CD14-positive monocyte (primary cell): ENCODE measurements around the gene LRTM2. TPM values are rescaled to one million over a fixed set of nuclear protein-coding genes. Genes with fewer than 3 reads are reported as not detected.

ENCODE experiments used
- DNase-seq, 3 donors: peaks; one replicate each; pipeline ENCODE4 v3.0.0-alpha.2; 2011 to 2022
- H2AFZ ChIP-seq: 2 replicates; pipeline ENCODE4 v1.6.0; 2012; ENCODE audit warnings: mild to moderate bottlenecking, low read depth, low read length, inconsistent platforms; ENCODE audit not compliant: insufficient read depth, poor library complexity, severe bottlenecking
- H3K27ac ChIP-seq, 2 donors: 1 replicate in 1 of 2; 2 replicates in 1 of 2; pipeline ENCODE4 v1.5.1; 2012 to 2013; ENCODE audit warnings: low read length in 2 of 2, control low read depth in 1 of 2, inconsistent platforms in 1 of 2, low read depth in 1 of 2, mild to moderate bottlenecking in 1 of 2
- H3K27me3 ChIP-seq, 2 donors: one replicate each; pipeline versions ENCODE4 v1.6.0 to v1.6.1; 2011 to 2013; ENCODE audit warnings: low read length in 2 of 2; ENCODE audit not compliant: control insufficient read depth in 2 of 2, insufficient read depth in 2 of 2
- H3K36me3 ChIP-seq, 2 donors: replicated peaks in 1 of 2; 1 replicate in 1 of 2; 2 replicates in 1 of 2; pipeline versions ENCODE4 v1.5.1 to v1.6.1; 2012 to 2013; ENCODE audit warnings: low read length in 2 of 2, control low read depth in 1 of 2, inconsistent platforms in 1 of 2, mild to moderate bottlenecking in 1 of 2; ENCODE audit not compliant: insufficient read depth in 2 of 2, control insufficient read depth in 1 of 2
- H3K4me1 ChIP-seq, 2 donors: 1 replicate in 1 of 2; 2 replicates in 1 of 2; pipeline versions ENCODE4 v1.5.1 to v1.6.1; 2012 to 2013; ENCODE audit warnings: low read length in 2 of 2, control low read depth in 1 of 2, inconsistent platforms in 1 of 2, mild to moderate bottlenecking in 1 of 2, moderate library complexity in 1 of 2; ENCODE audit not compliant: insufficient read depth in 2 of 2, control insufficient read depth in 1 of 2
- H3K4me2 ChIP-seq: replicated peaks from 2 replicates; pipeline ENCODE3; 2012; ENCODE audit warnings: low read length, moderate library complexity, mild to moderate bottlenecking; ENCODE audit not compliant: poor library complexity, severe bottlenecking; ENCODE audit errors: extremely low read depth
- H3K4me3 ChIP-seq, 3 experiments: fragments of 200-600 bp in 1 of 3; sonication (generic) in 1 of 3; replicated peaks in 1 of 3; 1 replicate in 2 of 3; 2 replicates in 1 of 3; pipeline ENCODE4 v1.5.1; 2011 to 2013; ENCODE audit warnings: low read length in 3 of 3, mild to moderate bottlenecking in 3 of 3, control low read depth in 2 of 3, low read depth in 2 of 3, inconsistent platforms in 1 of 3, moderate library complexity in 1 of 3
- H3K79me2 ChIP-seq: 2 replicates; pipeline ENCODE4 v1.6.0; 2012; ENCODE audit warnings: mild to moderate bottlenecking, control low read depth, inconsistent platforms, low read length, moderate library complexity; ENCODE audit not compliant: insufficient read depth
- H3K9ac ChIP-seq: 2 replicates; pipeline ENCODE4 v1.6.0; 2017; ENCODE audit warnings: low read length, mild to moderate bottlenecking; ENCODE audit not compliant: insufficient read depth, poor library complexity, severe bottlenecking
- H3K9me3 ChIP-seq, 2 donors: replicated peaks in 1 of 2; 1 replicate in 1 of 2; 2 replicates in 1 of 2; pipeline versions ENCODE4 v1.5.1 to v1.6.1; 2012 to 2013; ENCODE audit warnings: low read length in 2 of 2, control low read depth in 1 of 2; ENCODE audit not compliant: control insufficient read depth in 1 of 2, insufficient read depth in 1 of 2
- H4K20me1 ChIP-seq: 2 replicates; pipeline ENCODE4 v1.6.0; 2012; ENCODE audit warnings: mild to moderate bottlenecking, low read length, control low read depth, moderate library complexity; ENCODE audit not compliant: insufficient read depth
- H3K27ac Mint-ChIP-seq, 7 donors: one replicate each; pipeline ENCODE4 v1.8.0; 2020; ENCODE audit warnings: mild to moderate bottlenecking in 7 of 7, mixed read lengths in 7 of 7, moderate library complexity in 6 of 7, inconsistent platforms in 2 of 7
- H3K27me3 Mint-ChIP-seq, 3 donors: one replicate each; pipeline ENCODE4 v1.8.0; 2021 to 2022; ENCODE audit warnings: low read depth in 3 of 3, mild to moderate bottlenecking in 3 of 3, mixed read lengths in 3 of 3, moderate library complexity in 3 of 3, inconsistent platforms in 1 of 3
- H3K36me3 Mint-ChIP-seq, 2 donors: one replicate each; pipeline ENCODE4 v1.8.0; 2020; ENCODE audit warnings: mixed read lengths in 2 of 2, inconsistent platforms in 1 of 2, mild to moderate bottlenecking in 1 of 2
- H3K4me1 Mint-ChIP-seq: one replicate; pipeline ENCODE4 v1.8.0; 2020; ENCODE audit warnings: mild to moderate bottlenecking, mixed read lengths
- H3K4me3 Mint-ChIP-seq, 2 donors: one replicate each; pipeline ENCODE4 v1.8.0; 2020; ENCODE audit warnings: mild to moderate bottlenecking in 2 of 2, mixed read lengths in 2 of 2, moderate library complexity in 1 of 2
- H3K9me3 Mint-ChIP-seq, 7 donors: one replicate each; pipeline ENCODE4 v1.8.0; 2020 to 2022; ENCODE audit warnings: mixed read lengths in 7 of 7, mild to moderate bottlenecking in 6 of 7, moderate library complexity in 6 of 7, inconsistent platforms in 2 of 7
- CTCF ChIP-seq: fragments of 200-600 bp; IDR thresholded peaks from one replicate; pipeline ENCODE4 v1.8.0; 2022; ENCODE audit warnings: antibody characterized with exemption, mild to moderate bottlenecking
- WGBS: methylation state at CpG from one replicate; pipeline ENCODE4 v1.1.5; 2013; ENCODE audit warnings: missing lambda C conversion rate; ENCODE audit not compliant: insufficient coverage; 5-methylcytosine and 5-hydroxymethylcytosine counted together
- intact Hi-C, 2 donors: fragments of 100-400 bp; cut with micrococcal nuclease; formaldehyde crosslinking; loops; one replicate each; pipeline versions ENCODE4 v1.15.0 to v1.15.1; 2023
- polyA plus RNA-seq, 3 donors: library from polyadenylated mRNA; depleted of rRNA in 1 of 3; unstranded in 2 of 3; stranded (reverse) in 1 of 3; fragments of 300-500 nt in 2 of 3; fragments of >200 nt in 1 of 3; fragmentation: Illumina TruSeq in 2 of 3; gene quantifications; 1 replicate in 2 of 3; 2 replicates in 1 of 3; pipeline ENCODE4 v1.2.3, GENCODE V29; 2012 to 2021

Gene LRTM2
- polyA plus RNA-seq, 3 donors = not detected

- H3K27ac ChIP-seq = no peak overlapping the region
- H3K9me3 Mint-ChIP-seq = peaks cover 7 to 30% (median 27%) of the 10 kb centered on the region in 7 donors
- peaks cover 8 to 11% of the 10 kb centered on the region in 2 donors for H3K9me3 ChIP-seq
- H3K36me3 ChIP-seq = no peaks in the 10 kb centered on the region
- peaks cover 2% of the 10 kb centered on the region for H3K4me1 Mint-ChIP-seq
- no peak overlapping the region for H3K9ac ChIP-seq
- no peaks in the 10 kb centered on the region for H3K79me2 ChIP-seq
- no peak overlapping the region for H3K4me2 ChIP-seq
- H3K27me3 Mint-ChIP-seq = peaks cover 14 to 30% (median 25%) of the 10 kb centered on the region in 3 donors
- H4K20me1 ChIP-seq = no peaks in the 10 kb centered on the region
- 62% methylated on average over 16 of the region's 27 CpGs for WGBS
- no peak for DNase-seq
- H3K36me3 Mint-ChIP-seq = no peaks in the 10 kb centered on the region
- peaks cover 0 to 21% of the 10 kb centered on the region in 2 donors for H3K27me3 ChIP-seq
- peak overlapping the region in 1 of 2 donors; percentile 21 for H3K4me3 Mint-ChIP-seq
- H2AFZ ChIP-seq = no peak overlapping the region
- no peak for TF ChIP-seq CTCF
- H3K4me1 ChIP-seq = no peaks in the 10 kb centered on the region
- intact Hi-C loops = no loop called here
- H3K27ac Mint-ChIP-seq = no peak overlapping the region
- H3K4me3 ChIP-seq = no peak overlapping the region
These were observed 44.1 kb downstream of the LRTM2 start for GRCh38 chr12:1864456-1864855.

GRCh38 chr12:1864867-1865266, 44.5 kb downstream of the LRTM2 start:
- peaks cover 14 to 33% (median 25%) of the 10 kb centered on the region in 3 donors for H3K27me3 Mint-ChIP-seq
- intact Hi-C loops = no loop called here
- WGBS = 49% methylated on average over 19 of the region's 37 CpGs
- Histone ChIP-seq H3K79me2 (no peaks in the 10 kb centered on the region), H2AFZ (no peak overlapping the region), H4K20me1 (no peaks in the 10 kb centered on the region), H3K9me3 (peaks cover 8 to 11% of the 10 kb centered on the region in 2 donors), H3K27me3 (peaks cover 0 to 21% of the 10 kb centered on the region in 2 donors), H3K9ac (no peak overlapping the region), H3K36me3 (no peaks in the 10 kb centered on the region), H3K27ac (no peak overlapping the region), H3K4me2 (no peak overlapping the region), H3K4me1 (no peaks in the 10 kb centered on the region), H3K4me3 (no peak overlapping the region)
- no peak overlapping the region for H3K27ac Mint-ChIP-seq
- TF ChIP-seq CTCF = no peak
- peaks cover 2% of the 10 kb centered on the region for H3K4me1 Mint-ChIP-seq
- peak overlapping the region in 1 of 2 donors; percentile 52 for H3K4me3 Mint-ChIP-seq
- H3K9me3 Mint-ChIP-seq = peaks cover 7 to 32% (median 28%) of the 10 kb centered on the region in 7 donors
- no peak for DNase-seq
- no peaks in the 10 kb centered on the region for H3K36me3 Mint-ChIP-seq
